IMR-90 (cell line): Measurements from ENCODE around the gene ADGRL3.

Experiments
- BHLHE40 ChIP-seq: fragments of 150-350 bp; IDR thresholded peaks from 2 replicates; pipeline ENCODE4 v1.6.1; 2016; ENCODE audit warnings: mild to moderate bottlenecking, low read depth, low read length
- CTCF ChIP-seq: conservative IDR thresholded peaks from 2 replicates; pipeline ENCODE4 v1.5.1; 2012; ENCODE audit warnings: mild to moderate bottlenecking, low read depth, low read length, improper control_type of control experiment

DNA sequence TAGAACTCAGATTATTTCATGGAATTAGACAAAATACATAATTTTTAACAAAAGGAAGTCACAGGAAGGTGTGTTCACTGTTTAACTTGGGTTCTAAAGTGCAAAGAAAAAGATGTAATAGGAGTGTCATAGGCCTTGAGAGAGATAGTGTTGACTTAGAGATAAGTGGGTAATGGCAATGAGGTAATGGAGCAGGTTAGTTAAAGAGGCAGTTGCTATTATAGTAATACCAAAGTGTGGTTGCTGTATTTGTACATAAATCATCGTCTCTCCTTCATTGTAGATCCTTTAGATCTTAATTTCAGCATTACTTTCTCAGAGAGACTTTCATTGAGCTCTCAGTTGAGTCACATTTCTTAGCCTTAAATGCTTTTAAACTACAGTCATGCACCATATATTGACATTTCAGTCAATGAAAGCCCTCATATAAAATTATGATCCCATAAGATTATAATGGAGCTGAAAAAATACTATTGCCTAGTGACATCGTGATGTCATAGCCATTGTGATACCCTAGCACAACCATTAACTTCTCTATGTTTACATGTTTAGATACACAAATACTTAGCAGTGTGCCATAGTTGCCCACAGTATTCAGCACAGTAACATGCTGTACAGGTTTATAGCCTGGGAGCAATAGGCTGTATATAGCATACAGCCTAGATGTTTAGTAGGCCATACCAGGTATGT lies 245.4 kb downstream of the ADGRL3 start:
- TF ChIP-seq CTCF (no peak), BHLHE40 (no peak)
